WERI-Rb-1 (cell line): ENCODE measurements around the gene SUOX.

Experiments used
- DNase-seq: peaks from one replicate; pipeline ENCODE4 v3.0.0-alpha.2; 2020
- H3K27ac ChIP-seq: fragments of 250-450 bp; sonication (Bioruptor Pico); 2 replicates; pipeline ENCODE4 v1.5.1; 2020; ENCODE audit warnings: mild to moderate bottlenecking, moderate library complexity
- H3K27me3 ChIP-seq: fragments of 250-450 bp; sonication (Bioruptor Pico); 2 replicates; pipeline ENCODE4 v1.5.1; 2021; ENCODE audit warnings: mild to moderate bottlenecking, low read depth, moderate library complexity; ENCODE audit not compliant: insufficient read depth, severe bottlenecking
- H3K36me3 ChIP-seq: fragments of 250-450 bp; sonication (Bioruptor Pico); 2 replicates; pipeline ENCODE4 v1.5.1; 2020; ENCODE audit warnings: mild to moderate bottlenecking, moderate library complexity
- H3K4me3 ChIP-seq: 2 replicates; pipeline ENCODE4 v1.5.1; 2011; ENCODE audit warnings: low read depth, mild to moderate bottlenecking, control low read depth, low read length
- H3K9me3 ChIP-seq: fragments of 250-450 bp; sonication (Bioruptor Pico); 2 replicates; pipeline ENCODE4 v1.5.1; 2021; ENCODE audit warnings: mild to moderate bottlenecking, moderate library complexity; ENCODE audit not compliant: severe bottlenecking
- CTCF ChIP-seq: IDR thresholded peaks from 2 replicates; pipeline ENCODE4 v1.5.1; 2011; ENCODE audit warnings: low read depth, mild to moderate bottlenecking, control low read depth, inconsistent platforms, low read length

The SUOX gene

GRCh38 chr12:56010111-56010570 is 13.1 kb downstream of the SUOX start:
- H3K36me3 ChIP-seq: peaks cover 3% of the 10 kb centered on the region
- H3K27me3 ChIP-seq: no peaks in the 10 kb centered on the region
- H3K27ac ChIP-seq: no peak overlapping the region
- DNase-seq: no peak
- no peak overlapping the region for H3K4me3 ChIP-seq
- TF ChIP-seq CTCF: no peak
- H3K9me3 ChIP-seq: no peaks in the 10 kb centered on the region

- no peak for DNase-seq
- H3K36me3 ChIP-seq: peaks cover 3% of the 10 kb centered on the region
Observed at GRCh38 chr12:56011509-56012090, 14.5 kb downstream of the SUOX start.

GRCh38 chr12:56013482-56013881 is 16.4 kb downstream of the SUOX start:
- Histone ChIP-seq H3K4me3 (no peak overlapping the region), H3K9me3 (no peaks in the 10 kb centered on the region), H3K27me3 (no peaks in the 10 kb centered on the region), H3K27ac (no peak overlapping the region), H3K36me3 (peaks cover 7% of the 10 kb centered on the region; the same call in 1 of the 2 replicates)
- TF ChIP-seq CTCF: no peak
- no peak for DNase-seq

More at GRCh38 chr12:56011509-56012090, 14.5 kb downstream of the SUOX start:
- no peak for TF ChIP-seq CTCF
- Histone ChIP-seq H3K4me3 (no peak overlapping the region), H3K9me3 (no peaks in the 10 kb centered on the region), H3K27me3 (no peaks in the 10 kb centered on the region), H3K27ac (no peak overlapping the region)

- H3K4me3 ChIP-seq: no peak overlapping the region
- peaks cover 7% of the 10 kb centered on the region; the same call in 1 of the 2 replicates for H3K36me3 ChIP-seq
- no peak for TF ChIP-seq CTCF
- no peak for DNase-seq
- no peaks in the 10 kb centered on the region for H3K9me3 ChIP-seq
- H3K27ac ChIP-seq: no peak overlapping the region
- H3K27me3 ChIP-seq: no peaks in the 10 kb centered on the region
Observed at GRCh38 chr12:56014205-56014604, 17.1 kb downstream of the SUOX start.

- H3K27ac ChIP-seq: no peak overlapping the region
- peaks cover 4% of the 10 kb centered on the region; the same call in 1 of the 2 replicates for H3K36me3 ChIP-seq
- H3K4me3 ChIP-seq: no peak overlapping the region
- no peaks in the 10 kb centered on the region for H3K27me3 ChIP-seq
- DNase-seq: no peak
- no peak for TF ChIP-seq CTCF
- H3K9me3 ChIP-seq: no peaks in the 10 kb centered on the region
Observed at GRCh38 chr12:56017181-56017580, 20.1 kb downstream of the SUOX start.

GRCh38 chr12:56018356-56018755 is 21.3 kb downstream of the SUOX start:
- Histone ChIP-seq H3K4me3 (no peak overlapping the region), H3K9me3 (no peaks in the 10 kb centered on the region), H3K27me3 (no peaks in the 10 kb centered on the region), H3K27ac (no peak overlapping the region), H3K36me3 (peaks cover 4% of the 10 kb centered on the region; the same call in 1 of the 2 replicates)
- no peak for TF ChIP-seq CTCF
- no peak for DNase-seq
